Measurements from ENCODE around the gene QPCTL. TPM values are rescaled to one million over a fixed set of nuclear protein-coding genes. Genes with fewer than 3 reads are reported as not detected.

The QPCTL gene
- total and polyA plus RNA-seq, 2 of the 13 experiments (the other 11 are each of a cell fraction or from before 2014, with no cell fraction given) = 16.0 to 19.1 TPM

DNA sequence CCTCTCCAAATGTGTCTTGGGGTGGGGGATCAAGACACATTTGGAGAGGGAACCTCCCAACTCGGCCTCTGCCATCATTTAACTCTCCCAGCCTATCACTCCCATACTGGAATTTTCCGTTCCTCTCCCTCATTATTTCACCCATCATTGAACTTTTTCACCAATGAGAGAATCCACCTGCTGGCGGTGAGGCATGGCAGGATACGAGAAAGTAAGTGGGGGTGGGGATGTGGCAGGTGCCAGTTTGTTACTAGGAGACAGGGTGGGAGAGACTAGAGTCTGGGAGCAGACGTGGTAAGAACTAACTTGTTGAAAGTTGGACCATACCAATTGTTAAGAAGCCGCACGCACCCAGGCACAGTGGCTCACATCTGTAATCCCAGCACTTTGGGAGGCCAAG, 17.5 kb upstream of the QPCTL start:
- Histone ChIP-seq H2AFZ (ENCODE audit: low read length) (no peak overlapping the region), H4K20me1 (ENCODE audit: insufficient read depth, low read length) (no peaks in the 10 kb centered on the region), H3K27me3 (ENCODE audit: control insufficient read depth in 1 of 2, insufficient read depth in 2 of 2, low read length in 2 of 2) (peaks cover 0 to 2% of the 10 kb centered on the region in 2 experiments; a peak in 2 of 5 replicates), H3K4me1 (ENCODE audit: insufficient read depth, low read length) (peaks cover 31% of the 10 kb centered on the region), H3K9ac (ENCODE audit: insufficient read depth, low read depth, low read length) (no peak overlapping the region), H3K27ac (ENCODE audit: extremely low read length, insufficient read depth, low read length) (no peak overlapping the region), H3K36me3 (replicated peaks in 1 of 2; ENCODE audit: control insufficient read depth in 1 of 2, insufficient read depth in 2 of 2, low read length in 2 of 2) (no peaks in the 10 kb centered on the region), H3K79me2 (ENCODE audit: insufficient read depth, low read length) (no peaks in the 10 kb centered on the region), H3K4me3 (replicated peaks in 1 of 3; ENCODE audit: insufficient read depth in 1 of 3, low read depth in 2 of 3, low read length in 3 of 3) (no peak overlapping the region), H3K4me2 (ENCODE audit: low read depth, low read length) (no peak overlapping the region), H3K9me3 (ENCODE audit: low read length) (no peaks in the 10 kb centered on the region)
- no peak for ATAC-seq
- no TSS peak for BruUV-seq (replicated peaks)
- CTCF ChIA-PET (ENCODE audit: low intra/inter-chr PET ratio, low total read pairs) = no interaction called here
- DNase-seq (ENCODE audit: low spot score) = no peak
- intact Hi-C loops (cut with micrococcal nuclease; ENCODE audit: unreplicated experiment) = no loop called here
- FAIRE-seq = no peak
- no peak for TF ChIP-seq ZSCAN25 (CRISPR knock-in tag; IDR thresholded peaks at IDR 0.05)
- no peak for TF ChIP-seq ZNF720 (CRISPR knock-in tag; IDR thresholded peaks at IDR 0.05)
- no peak for TF ChIP-seq XBP1 (CRISPR knock-in tag; IDR thresholded peaks at IDR 0.05)
- TF ChIP-seq, protein P1, sequence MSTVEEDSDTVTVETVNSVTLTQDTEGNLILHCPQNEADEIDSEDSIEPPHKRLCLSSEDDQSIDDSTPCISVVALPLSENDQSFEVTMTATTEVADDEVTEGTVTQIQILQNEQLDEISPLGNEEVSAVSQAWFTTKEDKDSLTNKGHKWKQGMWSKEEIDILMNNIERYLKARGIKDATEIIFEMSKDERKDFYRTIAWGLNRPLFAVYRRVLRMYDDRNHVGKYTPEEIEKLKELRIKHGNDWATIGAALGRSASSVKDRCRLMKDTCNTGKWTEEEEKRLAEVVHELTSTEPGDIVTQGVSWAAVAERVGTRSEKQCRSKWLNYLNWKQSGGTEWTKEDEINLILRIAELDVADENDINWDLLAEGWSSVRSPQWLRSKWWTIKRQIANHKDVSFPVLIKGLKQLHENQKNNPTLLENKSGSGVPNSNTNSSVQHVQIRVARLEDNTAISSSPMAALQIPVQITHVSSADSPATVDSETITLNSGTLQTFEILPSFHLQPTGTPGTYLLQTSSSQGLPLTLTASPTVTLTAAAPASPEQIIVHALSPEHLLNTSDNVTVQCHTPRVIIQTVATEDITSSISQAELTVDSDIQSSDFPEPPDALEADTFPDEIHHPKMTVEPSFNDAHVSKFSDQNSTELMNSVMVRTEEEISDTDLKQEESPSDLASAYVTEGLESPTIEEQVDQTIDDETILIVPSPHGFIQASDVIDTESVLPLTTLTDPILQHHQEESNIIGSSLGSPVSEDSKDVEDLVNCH (CRISPR knock-in tag; IDR thresholded peaks at IDR 0.05) = no peak
- TF ChIP-seq GABPB1 (CRISPR knock-in tag; IDR thresholded peaks at IDR 0.05) = no peak
- no peak for TF ChIP-seq SUZ12 (IDR thresholded peaks at IDR 0.05; ENCODE audit: low read depth, low read length)
- TF ChIP-seq, protein P2, sequence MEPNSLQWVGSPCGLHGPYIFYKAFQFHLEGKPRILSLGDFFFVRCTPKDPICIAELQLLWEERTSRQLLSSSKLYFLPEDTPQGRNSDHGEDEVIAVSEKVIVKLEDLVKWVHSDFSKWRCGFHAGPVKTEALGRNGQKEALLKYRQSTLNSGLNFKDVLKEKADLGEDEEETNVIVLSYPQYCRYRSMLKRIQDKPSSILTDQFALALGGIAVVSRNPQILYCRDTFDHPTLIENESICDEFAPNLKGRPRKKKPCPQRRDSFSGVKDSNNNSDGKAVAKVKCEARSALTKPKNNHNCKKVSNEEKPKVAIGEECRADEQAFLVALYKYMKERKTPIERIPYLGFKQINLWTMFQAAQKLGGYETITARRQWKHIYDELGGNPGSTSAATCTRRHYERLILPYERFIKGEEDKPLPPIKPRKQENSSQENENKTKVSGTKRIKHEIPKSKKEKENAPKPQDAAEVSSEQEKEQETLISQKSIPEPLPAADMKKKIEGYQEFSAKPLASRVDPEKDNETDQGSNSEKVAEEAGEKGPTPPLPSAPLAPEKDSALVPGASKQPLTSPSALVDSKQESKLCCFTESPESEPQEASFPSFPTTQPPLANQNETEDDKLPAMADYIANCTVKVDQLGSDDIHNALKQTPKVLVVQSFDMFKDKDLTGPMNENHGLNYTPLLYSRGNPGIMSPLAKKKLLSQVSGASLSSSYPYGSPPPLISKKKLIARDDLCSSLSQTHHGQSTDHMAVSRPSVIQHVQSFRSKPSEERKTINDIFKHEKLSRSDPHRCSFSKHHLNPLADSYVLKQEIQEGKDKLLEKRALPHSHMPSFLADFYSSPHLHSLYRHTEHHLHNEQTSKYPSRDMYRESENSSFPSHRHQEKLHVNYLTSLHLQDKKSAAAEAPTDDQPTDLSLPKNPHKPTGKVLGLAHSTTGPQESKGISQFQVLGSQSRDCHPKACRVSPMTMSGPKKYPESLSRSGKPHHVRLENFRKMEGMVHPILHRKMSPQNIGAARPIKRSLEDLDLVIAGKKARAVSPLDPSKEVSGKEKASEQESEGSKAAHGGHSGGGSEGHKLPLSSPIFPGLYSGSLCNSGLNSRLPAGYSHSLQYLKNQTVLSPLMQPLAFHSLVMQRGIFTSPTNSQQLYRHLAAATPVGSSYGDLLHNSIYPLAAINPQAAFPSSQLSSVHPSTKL (CRISPR knock-in tag; IDR thresholded peaks at IDR 0.05) = no peak
- TF ChIP-seq, protein P3, sequence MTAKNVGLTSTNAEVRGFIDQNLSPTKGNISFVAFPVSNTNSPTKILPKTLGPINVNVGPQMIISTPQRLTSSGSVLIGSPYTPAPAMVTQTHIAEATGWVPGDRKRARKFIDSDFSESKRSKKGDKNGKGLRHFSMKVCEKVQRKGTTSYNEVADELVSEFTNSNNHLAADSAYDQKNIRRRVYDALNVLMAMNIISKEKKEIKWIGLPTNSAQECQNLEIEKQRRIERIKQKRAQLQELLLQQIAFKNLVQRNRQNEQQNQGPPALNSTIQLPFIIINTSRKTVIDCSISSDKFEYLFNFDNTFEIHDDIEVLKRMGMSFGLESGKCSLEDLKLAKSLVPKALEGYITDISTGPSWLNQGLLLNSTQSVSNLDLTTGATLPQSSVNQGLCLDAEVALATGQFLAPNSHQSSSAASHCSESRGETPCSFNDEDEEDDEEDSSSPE (CRISPR knock-in tag; IDR thresholded peaks at IDR 0.05) = no peak
- TF ChIP-seq ZBTB37 (CRISPR knock-in tag; IDR thresholded peaks at IDR 0.05) = no peak
- TF ChIP-seq DR1 (CRISPR knock-in tag; IDR thresholded peaks at IDR 0.05) = no peak
- no peak for TF ChIP-seq JUND (CRISPR knock-in tag; IDR thresholded peaks at IDR 0.05)
- TF ChIP-seq ZFP90 (CRISPR knock-in tag; IDR thresholded peaks at IDR 0.05; ENCODE audit: borderline replicate concordance) = no peak
- 55% methylated on average over 7 of the region's 7 CpGs for WGBS (ENCODE audit: low lambda C conversion rate)
- POLR2A ChIA-PET = interaction anchor here (1.2 kb wide), 1 partner anchor 235 kb away, joined by 5 read pairs; no protein-coding TSS in a partner anchor
- in situ Hi-C loops (cut with HindIII; ENCODE audit: extremely low pct_ligation_motif_present, low pct_unique_long_range_greater_than_20kb) = no loop called here
